ENCODE data around the gene DPP6.

The DPP6 gene

GRCh38 chr7:154842591-154842990, 790.4 kb downstream of the DPP6 start:
- no peak for TF ChIP-seq EZH2 (IDR thresholded peaks at IDR 0.05)
- no peak overlapping the region for H3K9ac ChIP-seq (ENCODE audit: insufficient read length)
- no peak for DNase-seq (ENCODE audit: low read depth, low spot score)

GRCh38 chr7:154843670-154844237, 791.6 kb downstream of the DPP6 start:
- H3K27ac ChIP-seq = no peak overlapping the region
- H3K36me3 ChIP-seq (ENCODE audit: insufficient read depth, low read length) = no peaks in the 10 kb centered on the region
- H3K4me3 ChIP-seq = no peak overlapping the region
- DNase-seq (ENCODE audit: low read depth, low spot score) = no peak
- TF ChIP-seq POLR2AphosphoS5 (IDR thresholded peaks at IDR 0.05; ENCODE audit: borderline replicate concordance, low read depth, low read length) = no peak
- no peak for TF ChIP-seq EZH2 (IDR thresholded peaks at IDR 0.05)
- no peak for TF ChIP-seq FOXP2 (optimal IDR thresholded peaks at IDR 0.05; ENCODE audit: control extremely low read depth, extremely low read length, insufficient read depth)
- no peaks in the 10 kb centered on the region for H3K9me3 ChIP-seq (ENCODE audit: low read depth, low read length)
- H3K9ac ChIP-seq (ENCODE audit: insufficient read length) = no peak overlapping the region

More at GRCh38 chr7:154842591-154842990, 790.4 kb downstream of the DPP6 start:
- no peak overlapping the region for H3K27ac ChIP-seq
- H3K36me3 ChIP-seq (ENCODE audit: insufficient read depth, low read length) = no peaks in the 10 kb centered on the region
- H3K9me3 ChIP-seq (ENCODE audit: low read depth, low read length) = no peaks in the 10 kb centered on the region
- no peak overlapping the region for H3K4me3 ChIP-seq

- DNase-seq (ENCODE audit: low read depth, low spot score) = no peak
- H3K9ac ChIP-seq (ENCODE audit: insufficient read length) = no peak overlapping the region
- H3K27ac ChIP-seq = no peak overlapping the region
- TF ChIP-seq POLR2AphosphoS5 (IDR thresholded peaks at IDR 0.05; ENCODE audit: borderline replicate concordance, low read depth, low read length) (no peak), FOXP2 (optimal IDR thresholded peaks at IDR 0.05; ENCODE audit: control extremely low read depth, extremely low read length, insufficient read depth) (no peak), EZH2 (IDR thresholded peaks at IDR 0.05) (no peak)
- no peak overlapping the region for H3K4me3 ChIP-seq
- H3K36me3 ChIP-seq (ENCODE audit: insufficient read depth, low read length) = no peaks in the 10 kb centered on the region
- H3K9me3 ChIP-seq (ENCODE audit: low read depth, low read length) = no peaks in the 10 kb centered on the region
These were observed 792.3 kb downstream of the DPP6 start for GRCh38 chr7:154844499-154844898.

GRCh38 chr7:154844955-154845354, 792.8 kb downstream of the DPP6 start:
- H3K4me3 ChIP-seq = no peak overlapping the region
- H3K36me3 ChIP-seq (ENCODE audit: insufficient read depth, low read length) = no peaks in the 10 kb centered on the region
- H3K9ac ChIP-seq (ENCODE audit: insufficient read length) = no peak overlapping the region
- no peak for TF ChIP-seq POLR2AphosphoS5 (IDR thresholded peaks at IDR 0.05; ENCODE audit: borderline replicate concordance, low read depth, low read length)
- no peak for TF ChIP-seq EZH2 (IDR thresholded peaks at IDR 0.05)
- TF ChIP-seq FOXP2 (optimal IDR thresholded peaks at IDR 0.05; ENCODE audit: control extremely low read depth, extremely low read length, insufficient read depth) = no peak
- DNase-seq (ENCODE audit: low read depth, low spot score) = no peak
- H3K27ac ChIP-seq = no peak overlapping the region
- no peaks in the 10 kb centered on the region for H3K9me3 ChIP-seq (ENCODE audit: low read depth, low read length)

GRCh38 chr7:154848464-154848863, 796.3 kb downstream of the DPP6 start:
- Histone ChIP-seq H3K27ac (no peak overlapping the region), H3K9me3 (ENCODE audit: low read depth, low read length) (no peaks in the 10 kb centered on the region), H3K4me3 (no peak overlapping the region), H3K36me3 (ENCODE audit: insufficient read depth, low read length) (no peaks in the 10 kb centered on the region), H3K9ac (ENCODE audit: insufficient read length) (no peak overlapping the region)
- TF ChIP-seq EZH2 (IDR thresholded peaks at IDR 0.05) (no peak), POLR2AphosphoS5 (IDR thresholded peaks at IDR 0.05; ENCODE audit: borderline replicate concordance, low read depth, low read length) (no peak), FOXP2 (optimal IDR thresholded peaks at IDR 0.05; ENCODE audit: control extremely low read depth, extremely low read length, insufficient read depth) (no peak)
- no peak for DNase-seq (ENCODE audit: low read depth, low spot score)

- DNase-seq (ENCODE audit: low read depth, low spot score) = no peak
- no peak overlapping the region for H3K9ac ChIP-seq (ENCODE audit: insufficient read length)
- TF ChIP-seq POLR2AphosphoS5 (IDR thresholded peaks at IDR 0.05; ENCODE audit: borderline replicate concordance, low read depth, low read length) (no peak), EZH2 (IDR thresholded peaks at IDR 0.05) (no peak), FOXP2 (optimal IDR thresholded peaks at IDR 0.05; ENCODE audit: control extremely low read depth, extremely low read length, insufficient read depth) (no peak)
- H3K4me3 ChIP-seq = no peak overlapping the region
- H3K36me3 ChIP-seq (ENCODE audit: insufficient read depth, low read length) = no peaks in the 10 kb centered on the region
- H3K27ac ChIP-seq = no peak overlapping the region
- no peaks in the 10 kb centered on the region for H3K9me3 ChIP-seq (ENCODE audit: low read depth, low read length)
These were observed 800.0 kb downstream of the DPP6 start for GRCh38 chr7:154852205-154852604.

- TF ChIP-seq FOXP2 (optimal IDR thresholded peaks at IDR 0.05; ENCODE audit: control extremely low read depth, extremely low read length, insufficient read depth) (no peak), POLR2AphosphoS5 (IDR thresholded peaks at IDR 0.05; ENCODE audit: borderline replicate concordance, low read depth, low read length) (no peak), EZH2 (IDR thresholded peaks at IDR 0.05) (no peak)
- Histone ChIP-seq H3K9me3 (ENCODE audit: low read depth, low read length) (no peaks in the 10 kb centered on the region), H3K9ac (ENCODE audit: insufficient read length) (no peak overlapping the region), H3K27ac (no peak overlapping the region), H3K36me3 (ENCODE audit: insufficient read depth, low read length) (no peaks in the 10 kb centered on the region), H3K4me3 (no peak overlapping the region)
- DNase-seq (ENCODE audit: low read depth, low spot score) = no peak
These were observed 801.0 kb downstream of the DPP6 start for GRCh38 chr7:154853063-154853726.

- TF ChIP-seq POLR2AphosphoS5 (IDR thresholded peaks at IDR 0.05; ENCODE audit: borderline replicate concordance, low read depth, low read length) = no peak
- TF ChIP-seq FOXP2 (optimal IDR thresholded peaks at IDR 0.05; ENCODE audit: control extremely low read depth, extremely low read length, insufficient read depth) = no peak
- no peak for TF ChIP-seq EZH2 (IDR thresholded peaks at IDR 0.05)
- no peak overlapping the region for H3K27ac ChIP-seq
- H3K9ac ChIP-seq (ENCODE audit: insufficient read length) = no peak overlapping the region
- DNase-seq (ENCODE audit: low read depth, low spot score) = no peak
- no peaks in the 10 kb centered on the region for H3K9me3 ChIP-seq (ENCODE audit: low read depth, low read length)
- H3K36me3 ChIP-seq (ENCODE audit: insufficient read depth, low read length) = no peaks in the 10 kb centered on the region
- H3K4me3 ChIP-seq = no peak overlapping the region
These were observed 801.5 kb downstream of the DPP6 start for GRCh38 chr7:154853727-154854095.

- H3K9ac ChIP-seq (ENCODE audit: insufficient read length) = no peak overlapping the region
- H3K4me3 ChIP-seq = no peak overlapping the region
- DNase-seq (ENCODE audit: low read depth, low spot score) = no peak
- H3K9me3 ChIP-seq (ENCODE audit: low read depth, low read length) = no peaks in the 10 kb centered on the region
- TF ChIP-seq POLR2AphosphoS5 (IDR thresholded peaks at IDR 0.05; ENCODE audit: borderline replicate concordance, low read depth, low read length) (no peak), FOXP2 (optimal IDR thresholded peaks at IDR 0.05; ENCODE audit: control extremely low read depth, extremely low read length, insufficient read depth) (no peak), EZH2 (IDR thresholded peaks at IDR 0.05) (no peak)
- no peaks in the 10 kb centered on the region for H3K36me3 ChIP-seq (ENCODE audit: insufficient read depth, low read length)
- no peak overlapping the region for H3K27ac ChIP-seq
These were observed 802.6 kb downstream of the DPP6 start for GRCh38 chr7:154854836-154855235.
